SK-N-SH (cell line): Measurements from ENCODE around the gene MYH3. TPM values are rescaled to one million over a fixed set of nuclear protein-coding genes. Genes with fewer than 3 reads are reported as not detected.

Experiments used
- CTCF ChIA-PET: fragments of 300-600, 350-600 bp; formaldehyde crosslinking; extraction: SDS; loops from one replicate; lab custom pipeline; 2021; lab: Yijun Ruan, JAX
- POLR2A ChIA-PET: fragments of 350-600 bp; sonication (Branson Sonifier 250); formaldehyde crosslinking; extraction: SDS; loops from one replicate; lab custom pipeline; 2020; ENCODE audit warnings: antibody characterized with exemption, inconsistent platforms; lab: Yijun Ruan, JAX
- DNase-seq: peaks from one replicate; pipeline ENCODE4 v3.0.0; 2012
- H2AFZ ChIP-seq: fragments of 200-600 bp; sonication (generic); 2 replicates; pipeline ENCODE4 v1.8.1; 2016; ENCODE audit warnings: antibody characterized with exemption, mild to moderate bottlenecking, low read depth
- H3F3A ChIP-seq: fragments of 200-600 bp; sonication (generic); replicated peaks from 2 replicates; pipeline ENCODE3; 2016; ENCODE audit warnings: antibody characterized with exemption, mild to moderate bottlenecking; ENCODE audit not compliant: insufficient read depth
- H3K27ac ChIP-seq, 2 experiments: fragments of 200-500 bp in 1 of 2; fragments of 200-600 bp in 1 of 2; sonication (Bioruptor generic) in 1 of 2; sonication (generic), shearing (Covaris generic) in 1 of 2; 2 replicates each; pipeline versions ENCODE4 v1.5.1 to v1.6.1; 2014 to 2016; ENCODE audit warnings: low read depth in 2 of 2, inconsistent platforms in 1 of 2, low read length in 1 of 2, mild to moderate bottlenecking in 1 of 2, mixed read lengths in 1 of 2
- H3K27me3 ChIP-seq: fragments of 200-600 bp; sonication (generic), shearing (Covaris generic); 2 replicates; pipeline ENCODE4 v1.6.1; 2016; ENCODE audit warnings: mixed run types; ENCODE audit not compliant: insufficient read depth
- H3K36me3 ChIP-seq, 2 experiments: fragments of 200-500 bp in 1 of 2; fragments of 200-600 bp in 1 of 2; sonication (Bioruptor generic) in 1 of 2; sonication (generic) in 1 of 2; replicated peaks in 1 of 2; 2 replicates each; pipeline versions ENCODE3 to v1.5.1; 2014 to 2016; ENCODE audit warnings: low read length in 1 of 2, mild to moderate bottlenecking in 1 of 2; ENCODE audit not compliant: insufficient read depth in 2 of 2, control insufficient read depth in 1 of 2
- H3K4me1 ChIP-seq, 2 experiments: fragments of 200-500 bp in 1 of 2; fragments of 200-600 bp in 1 of 2; sonication (Bioruptor generic) in 1 of 2; sonication (generic), shearing (Covaris generic) in 1 of 2; 2 replicates each; pipeline versions ENCODE4 v1.5.1 to v1.6.1; 2014 to 2016; ENCODE audit warnings: low read depth in 1 of 2, low read length in 1 of 2, mixed run types in 1 of 2; ENCODE audit not compliant: insufficient read depth in 2 of 2, control insufficient read depth in 1 of 2
- H3K4me2 ChIP-seq: fragments of 200-600 bp; sonication (generic), shearing (Covaris generic); 2 replicates; pipeline ENCODE4 v1.6.1; 2017; ENCODE audit warnings: mixed run types
- H3K4me3 ChIP-seq, 2 experiments: fragments of 200-500 bp in 1 of 2; fragments of 200-600 bp in 1 of 2; sonication (Bioruptor generic) in 1 of 2; sonication (generic), shearing (Covaris generic) in 1 of 2; 2 replicates each; pipeline versions ENCODE4 v1.5.1 to v1.8.1; 2014 to 2016; ENCODE audit warnings: low read depth in 2 of 2, inconsistent platforms in 1 of 2, low read length in 1 of 2, mild to moderate bottlenecking in 1 of 2, mixed read lengths in 1 of 2, moderate library complexity in 1 of 2
- H3K79me2 ChIP-seq: fragments of 200-600 bp; sonication (generic); 2 replicates; pipeline ENCODE4 v1.8.1; 2017; ENCODE audit warnings: mild to moderate bottlenecking; ENCODE audit not compliant: insufficient read depth
- H3K9ac ChIP-seq: fragments of 200-600 bp; sonication (generic); 2 replicates; pipeline ENCODE4 v1.6.1; 2017; ENCODE audit warnings: mixed run types
- H3K9me2 ChIP-seq: fragments of 200-600 bp; sonication (generic); 2 replicates; pipeline ENCODE4 v1.6.1; 2017; ENCODE audit warnings: mixed run types
- H3K9me3 ChIP-seq: fragments of 200-600 bp; sonication (generic); 2 replicates; pipeline ENCODE4 v1.6.1; 2017; ENCODE audit warnings: mixed run types, mild to moderate bottlenecking, moderate library complexity
- H4K20me1 ChIP-seq: fragments of 200-600 bp; sonication (generic); 2 replicates; pipeline ENCODE4 v1.6.1; 2017; ENCODE audit warnings: mild to moderate bottlenecking, mixed run types; ENCODE audit not compliant: insufficient read depth
- CTCF ChIP-seq: fragments of 200-600 bp; sonication (generic); IDR thresholded peaks from 2 replicates; pipeline ENCODE4 v1.6.1; 2017; ENCODE audit warnings: antibody characterized with exemption, mild to moderate bottlenecking, moderate library complexity
- ELF1 ChIP-seq: IDR thresholded peaks from 2 replicates; pipeline ENCODE4 v1.4.0; 2012
- EP300 ChIP-seq, 2 experiments: IDR thresholded peaks; 2 replicates each; pipeline versions ENCODE4 v1.4.0 to v1.6.1; 2012; ENCODE audit warnings: borderline replicate concordance in 1 of 2, low read depth in 1 of 2, low read length in 1 of 2
- EZH2phosphoT487 ChIP-seq: fragments of 200-600 bp; sonication (generic); IDR thresholded peaks from 2 replicates; pipeline ENCODE4 v1.6.1; 2017; ENCODE audit warnings: low read depth, mixed run types, mild to moderate bottlenecking, antibody characterized with exemption, moderate library complexity, borderline replicate concordance
- MAX ChIP-seq: IDR thresholded peaks from 2 replicates; pipeline ENCODE4 v1.4.0; 2012; ENCODE audit warnings: low read depth
- MEF2A ChIP-seq: IDR thresholded peaks from 2 replicates; pipeline ENCODE4 v1.4.0; 2012; ENCODE audit warnings: low read depth, borderline replicate concordance
- NRF1 ChIP-seq: IDR thresholded peaks from 2 replicates; pipeline ENCODE4 v1.6.1; 2012; ENCODE audit warnings: low read depth, mild to moderate bottlenecking, low read length
- POLR2AphosphoS5 ChIP-seq: IDR thresholded peaks from 2 replicates; pipeline ENCODE4 v1.6.1; 2012; ENCODE audit warnings: low read depth, low read length
- RAD21 ChIP-seq: IDR thresholded peaks from 2 replicates; pipeline ENCODE4 v1.6.1; 2012; ENCODE audit warnings: mild to moderate bottlenecking, low read length
- RCOR1 ChIP-seq: fragments of 150-350 bp; IDR thresholded peaks from 2 replicates; pipeline ENCODE4 v1.6.1; 2017; ENCODE audit warnings: antibody characterized with exemption, low read length
- RXRA ChIP-seq: IDR thresholded peaks from 2 replicates; pipeline ENCODE4 v1.4.0; 2012; ENCODE audit warnings: low read depth, mild to moderate bottlenecking, borderline replicate concordance
- SMC3 ChIP-seq: IDR thresholded peaks from 2 replicates; pipeline ENCODE4 v1.6.1; 2012; ENCODE audit warnings: low read depth, low read length, improper control_type of control experiment
- TAF1 ChIP-seq: IDR thresholded peaks from 2 replicates; pipeline ENCODE4 v1.6.1; 2012; ENCODE audit warnings: low read depth, mild to moderate bottlenecking, low read length, moderate library complexity, borderline replicate concordance
- TCF12 ChIP-seq: IDR thresholded peaks from 2 replicates; pipeline ENCODE4 v1.4.0; 2012
- TEAD4 ChIP-seq: IDR thresholded peaks from 2 replicates; pipeline ENCODE4 v1.4.0; 2012; ENCODE audit warnings: mild to moderate bottlenecking, borderline replicate concordance; ENCODE audit not compliant: insufficient read depth
- WGBS: methylation state at CpG from one replicate; pipeline ENCODE4 v1.1.6; 2017; ENCODE audit warnings: low lambda C conversion rate; 5-methylcytosine and 5-hydroxymethylcytosine counted together
- polyA plus RNA-seq, 3 experiments: library from polyadenylated mRNA; depleted of rRNA; stranded (reverse); fragments of >200 nt; gene quantifications; 2 replicates each; pipeline ENCODE4 v1.2.3, GENCODE V29; 2012
- TF ChIP-seq, protein P1 (sequence below): fragments of 150-350 bp; IDR thresholded peaks from 2 replicates; pipeline ENCODE4 v1.6.1; 2016; ENCODE audit warnings: mild to moderate bottlenecking, low read depth, low read length
- TF ChIP-seq, protein P2 (sequence below): IDR thresholded peaks from 2 replicates; pipeline ENCODE4 v1.6.1; 2012; ENCODE audit warnings: mild to moderate bottlenecking, low read depth, low read length, moderate library complexity
- TF ChIP-seq, protein P3 (sequence below): IDR thresholded peaks from 2 replicates; pipeline ENCODE4 v1.4.0; 2012; ENCODE audit warnings: low read depth, borderline replicate concordance

Gene MYH3
- polyA plus RNA-seq, 1 of the 3 experiments (the other 2 are of a cell fraction): 2.7 TPM

- H2AFZ ChIP-seq: no peak overlapping the region
- TF ChIP-seq POLR2AphosphoS5 (no peak), ELF1 (no peak), TEAD4 (no peak), MAX (no peak), TAF1 (no peak), NRF1 (no peak), EP300 (IDR thresholded peaks at IDR 0.05; ENCODE audit: borderline replicate concordance in 1 of 2, low read depth in 1 of 2, low read length in 1 of 2) (no peak), EZH2phosphoT487 (no peak), TCF12 (no peak), MEF2A (no peak), CTCF (no peak), SMC3 (no peak), RAD21 (no peak), RCOR1 (no peak), RXRA (no peak)
- TF ChIP-seq, protein P1, sequence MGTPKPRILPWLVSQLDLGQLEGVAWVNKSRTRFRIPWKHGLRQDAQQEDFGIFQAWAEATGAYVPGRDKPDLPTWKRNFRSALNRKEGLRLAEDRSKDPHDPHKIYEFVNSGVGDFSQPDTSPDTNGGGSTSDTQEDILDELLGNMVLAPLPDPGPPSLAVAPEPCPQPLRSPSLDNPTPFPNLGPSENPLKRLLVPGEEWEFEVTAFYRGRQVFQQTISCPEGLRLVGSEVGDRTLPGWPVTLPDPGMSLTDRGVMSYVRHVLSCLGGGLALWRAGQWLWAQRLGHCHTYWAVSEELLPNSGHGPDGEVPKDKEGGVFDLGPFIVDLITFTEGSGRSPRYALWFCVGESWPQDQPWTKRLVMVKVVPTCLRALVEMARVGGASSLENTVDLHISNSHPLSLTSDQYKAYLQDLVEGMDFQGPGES: no peak
- TF ChIP-seq, protein P2, sequence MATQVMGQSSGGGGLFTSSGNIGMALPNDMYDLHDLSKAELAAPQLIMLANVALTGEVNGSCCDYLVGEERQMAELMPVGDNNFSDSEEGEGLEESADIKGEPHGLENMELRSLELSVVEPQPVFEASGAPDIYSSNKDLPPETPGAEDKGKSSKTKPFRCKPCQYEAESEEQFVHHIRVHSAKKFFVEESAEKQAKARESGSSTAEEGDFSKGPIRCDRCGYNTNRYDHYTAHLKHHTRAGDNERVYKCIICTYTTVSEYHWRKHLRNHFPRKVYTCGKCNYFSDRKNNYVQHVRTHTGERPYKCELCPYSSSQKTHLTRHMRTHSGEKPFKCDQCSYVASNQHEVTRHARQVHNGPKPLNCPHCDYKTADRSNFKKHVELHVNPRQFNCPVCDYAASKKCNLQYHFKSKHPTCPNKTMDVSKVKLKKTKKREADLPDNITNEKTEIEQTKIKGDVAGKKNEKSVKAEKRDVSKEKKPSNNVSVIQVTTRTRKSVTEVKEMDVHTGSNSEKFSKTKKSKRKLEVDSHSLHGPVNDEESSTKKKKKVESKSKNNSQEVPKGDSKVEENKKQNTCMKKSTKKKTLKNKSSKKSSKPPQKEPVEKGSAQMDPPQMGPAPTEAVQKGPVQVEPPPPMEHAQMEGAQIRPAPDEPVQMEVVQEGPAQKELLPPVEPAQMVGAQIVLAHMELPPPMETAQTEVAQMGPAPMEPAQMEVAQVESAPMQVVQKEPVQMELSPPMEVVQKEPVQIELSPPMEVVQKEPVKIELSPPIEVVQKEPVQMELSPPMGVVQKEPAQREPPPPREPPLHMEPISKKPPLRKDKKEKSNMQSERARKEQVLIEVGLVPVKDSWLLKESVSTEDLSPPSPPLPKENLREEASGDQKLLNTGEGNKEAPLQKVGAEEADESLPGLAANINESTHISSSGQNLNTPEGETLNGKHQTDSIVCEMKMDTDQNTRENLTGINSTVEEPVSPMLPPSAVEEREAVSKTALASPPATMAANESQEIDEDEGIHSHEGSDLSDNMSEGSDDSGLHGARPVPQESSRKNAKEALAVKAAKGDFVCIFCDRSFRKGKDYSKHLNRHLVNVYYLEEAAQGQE: no peak
- TF ChIP-seq, protein P3, sequence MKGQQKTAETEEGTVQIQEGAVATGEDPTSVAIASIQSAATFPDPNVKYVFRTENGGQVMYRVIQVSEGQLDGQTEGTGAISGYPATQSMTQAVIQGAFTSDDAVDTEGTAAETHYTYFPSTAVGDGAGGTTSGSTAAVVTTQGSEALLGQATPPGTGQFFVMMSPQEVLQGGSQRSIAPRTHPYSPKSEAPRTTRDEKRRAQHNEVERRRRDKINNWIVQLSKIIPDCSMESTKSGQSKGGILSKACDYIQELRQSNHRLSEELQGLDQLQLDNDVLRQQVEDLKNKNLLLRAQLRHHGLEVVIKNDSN: no peak
- H3K4me3 ChIP-seq: no peak overlapping the region
- no peaks in the 10 kb centered on the region; the same call in 1 of the 2 replicates for H3K27me3 ChIP-seq
- H3K4me2 ChIP-seq: no peak overlapping the region
- no peaks in the 10 kb centered on the region for H4K20me1 ChIP-seq
- H3K9ac ChIP-seq: no peak overlapping the region
- no peaks in the 10 kb centered on the region for H3K9me2 ChIP-seq
- H3F3A ChIP-seq: no peaks in the 10 kb centered on the region
- H3K4me1 ChIP-seq: no peaks in the 10 kb centered on the region
- CTCF ChIA-PET: interaction anchor here (0.6 to 10.1 kb wide), 9 partner anchors 11 to 708 kb away, joined by 3 to 155 read pairs (median 4); partner anchors contain the start of gene MYH3
- 88% methylated on average over 12 of the region's 12 CpGs for WGBS
- H3K36me3 ChIP-seq: peaks cover 0 to 2% of the 10 kb centered on the region in 2 experiments
- POLR2A ChIA-PET: no interaction called here
- no peak overlapping the region for H3K27ac ChIP-seq
- H3K79me2 ChIP-seq: no peaks in the 10 kb centered on the region
- H3K9me3 ChIP-seq: no peaks in the 10 kb centered on the region
- no peak for DNase-seq
Measured at GRCh38 chr17:10629706-10630105, 27.4 kb downstream of the MYH3 start.
